SU-DHL-6 (cell line): ENCODE data around the gene SPRR1B.

Source experiments
- H2AFZ ChIP-seq: fragments of 200-600 bp; sonication (generic); 2 replicates; pipeline ENCODE4 v1.6.1; 2014; ENCODE audit warnings: low read depth, mild to moderate bottlenecking, moderate library complexity, mixed read lengths, antibody characterized with exemption, low read length; ENCODE audit not compliant: severe bottlenecking
- H3F3A ChIP-seq: fragments of 200-600 bp; shearing (Covaris generic); 2 replicates; pipeline ENCODE4 v1.6.0; 2016; ENCODE audit warnings: antibody characterized with exemption, mild to moderate bottlenecking; ENCODE audit not compliant: insufficient read depth
- H3K27ac ChIP-seq: fragments of 200-600 bp; sonication (generic); 2 replicates; pipeline ENCODE4 v1.5.1; 2016; ENCODE audit warnings: low read depth, mild to moderate bottlenecking, low read length, moderate library complexity, mixed read lengths
- H3K27me3 ChIP-seq: fragments of 200-600 bp; sonication (generic), shearing (Covaris generic); 2 replicates; pipeline ENCODE4 v1.6.0; 2014; ENCODE audit warnings: mild to moderate bottlenecking, low read length
- H3K36me3 ChIP-seq: fragments of 200-600 bp; sonication (generic); 2 replicates; pipeline ENCODE4 v1.6.1; 2014; ENCODE audit warnings: mild to moderate bottlenecking, low read length, mixed read lengths
- H3K4me2 ChIP-seq: fragments of 300-600, 200-600 bp; shearing (Covaris generic), sonication (generic); 2 replicates; pipeline ENCODE4 v1.6.0; 2014; ENCODE audit warnings: low read length, low read depth, mild to moderate bottlenecking; ENCODE audit not compliant: poor library complexity, severe bottlenecking
- H3K4me3 ChIP-seq: fragments of 200-600 bp; sonication (generic); 2 replicates; pipeline ENCODE4 v1.5.1; 2014; ENCODE audit warnings: antibody characterized with exemption, low read length, mild to moderate bottlenecking, mixed read lengths; ENCODE audit not compliant: insufficient read depth, poor library complexity, severe bottlenecking
- H3K79me2 ChIP-seq: fragments of 200-600 bp; sonication (generic); 2 replicates; pipeline ENCODE4 v1.6.1; 2014; ENCODE audit warnings: mild to moderate bottlenecking, low read length, moderate library complexity; ENCODE audit not compliant: insufficient read depth
- H3K9ac ChIP-seq: fragments of 200-600 bp; sonication (generic); 2 replicates; pipeline ENCODE4 v1.7.0; 2014; ENCODE audit warnings: mild to moderate bottlenecking, low read length
- H3K9me2 ChIP-seq: fragments of 200-600 bp; sonication (generic); replicated peaks from 2 replicates; pipeline ENCODE4 v1.6.1; 2014; ENCODE audit warnings: low read length; ENCODE audit not compliant: insufficient read depth
- H3K9me3 ChIP-seq: fragments of 200-600 bp; sonication (generic); 2 replicates; pipeline ENCODE4 v1.6.1; 2014; ENCODE audit warnings: low read length, mixed read lengths; ENCODE audit not compliant: insufficient read depth
- H4K20me1 ChIP-seq: fragments of 200-600 bp; sonication (generic); 2 replicates; pipeline ENCODE4 v1.6.1; 2014; ENCODE audit warnings: low read depth, mild to moderate bottlenecking, antibody characterized with exemption, low read length, moderate library complexity, mixed read lengths
- EZH2phosphoT487 ChIP-seq: fragments of 200-600 bp; sonication (generic), shearing (Covaris generic); conservative IDR thresholded peaks from 2 replicates; pipeline ENCODE4 v1.6.1; 2018; ENCODE audit warnings: mild to moderate bottlenecking, antibody characterized with exemption, low read length, moderate library complexity, mixed read lengths
- TF ChIP-seq, protein P1 (sequence below): fragments of 200-600 bp; sonication (generic); IDR thresholded peaks from one replicate; pipeline ENCODE4 v1.5.1; 2017; ENCODE audit warnings: antibody characterized with exemption, mild to moderate bottlenecking, low read length, moderate library complexity; ENCODE audit not compliant: insufficient read depth, poor library complexity, severe bottlenecking

Gene SPRR1B

DNA sequence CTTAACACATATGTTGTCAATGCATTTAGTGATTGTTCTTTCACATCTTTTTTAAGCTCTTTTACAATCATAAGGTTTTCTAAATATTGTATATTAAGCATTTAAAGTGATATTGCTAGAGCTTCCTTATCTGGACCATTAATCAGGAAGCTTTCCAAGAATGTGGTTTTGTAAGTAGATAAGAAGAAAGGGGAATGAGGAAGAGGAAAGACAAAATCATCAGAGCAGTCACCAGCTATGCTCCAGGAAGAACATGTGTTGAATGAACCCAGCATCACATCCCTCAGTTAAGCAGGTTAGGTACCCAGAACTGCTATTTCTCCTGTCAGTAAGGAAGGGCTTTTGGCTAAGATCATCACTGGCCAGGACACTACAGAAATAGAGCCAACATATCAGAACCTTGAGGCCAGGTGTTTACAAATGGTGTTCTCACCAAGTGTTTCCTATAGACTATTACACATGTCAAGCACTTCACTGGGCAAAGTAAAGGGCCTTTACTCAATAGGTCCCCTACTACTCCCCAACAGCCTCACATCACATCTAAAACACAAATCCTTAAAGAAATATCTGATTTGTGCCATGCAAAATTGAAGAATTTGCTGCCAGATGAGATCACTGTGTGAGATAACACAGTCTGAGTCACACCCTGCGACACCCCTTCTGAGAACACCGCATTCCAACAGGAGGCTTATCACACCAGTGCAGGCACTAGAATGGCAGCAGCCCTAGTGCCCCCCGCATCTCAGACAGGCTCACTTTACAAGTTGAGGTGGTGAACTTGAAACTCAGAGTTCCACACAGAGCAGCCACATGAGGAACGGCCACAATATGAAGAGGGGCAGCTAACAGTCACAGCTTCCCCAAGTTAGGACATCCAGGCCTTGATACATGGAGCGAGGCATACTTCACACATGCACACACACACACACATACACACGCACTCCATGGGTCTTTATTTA lies 28.1 kb downstream of the SPRR1B start:
- H3K36me3 ChIP-seq, result no peaks in the 10 kb centered on the region
- no peak overlapping the region for H3K4me2 ChIP-seq
- no peaks in the 10 kb centered on the region; the same call in 1 of the 2 replicates for H3K9me2 ChIP-seq
- no peaks in the 10 kb centered on the region for H3K27me3 ChIP-seq
- no peak overlapping the region for H2AFZ ChIP-seq
- no peaks in the 10 kb centered on the region for H3K9me3 ChIP-seq
- H4K20me1 ChIP-seq, result no peaks in the 10 kb centered on the region; the same call in 1 of the 2 replicates
- no peaks in the 10 kb centered on the region for H3K79me2 ChIP-seq
- no peak overlapping the region for H3K4me3 ChIP-seq
- no peak overlapping the region for H3K9ac ChIP-seq
- no peaks in the 10 kb centered on the region for H3F3A ChIP-seq
- TF ChIP-seq EZH2phosphoT487, result no peak
- TF ChIP-seq, protein P1, sequence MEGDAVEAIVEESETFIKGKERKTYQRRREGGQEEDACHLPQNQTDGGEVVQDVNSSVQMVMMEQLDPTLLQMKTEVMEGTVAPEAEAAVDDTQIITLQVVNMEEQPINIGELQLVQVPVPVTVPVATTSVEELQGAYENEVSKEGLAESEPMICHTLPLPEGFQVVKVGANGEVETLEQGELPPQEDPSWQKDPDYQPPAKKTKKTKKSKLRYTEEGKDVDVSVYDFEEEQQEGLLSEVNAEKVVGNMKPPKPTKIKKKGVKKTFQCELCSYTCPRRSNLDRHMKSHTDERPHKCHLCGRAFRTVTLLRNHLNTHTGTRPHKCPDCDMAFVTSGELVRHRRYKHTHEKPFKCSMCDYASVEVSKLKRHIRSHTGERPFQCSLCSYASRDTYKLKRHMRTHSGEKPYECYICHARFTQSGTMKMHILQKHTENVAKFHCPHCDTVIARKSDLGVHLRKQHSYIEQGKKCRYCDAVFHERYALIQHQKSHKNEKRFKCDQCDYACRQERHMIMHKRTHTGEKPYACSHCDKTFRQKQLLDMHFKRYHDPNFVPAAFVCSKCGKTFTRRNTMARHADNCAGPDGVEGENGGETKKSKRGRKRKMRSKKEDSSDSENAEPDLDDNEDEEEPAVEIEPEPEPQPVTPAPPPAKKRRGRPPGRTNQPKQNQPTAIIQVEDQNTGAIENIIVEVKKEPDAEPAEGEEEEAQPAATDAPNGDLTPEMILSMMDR, result no peak
- H3K27ac ChIP-seq, result no peak overlapping the region

DNA sequence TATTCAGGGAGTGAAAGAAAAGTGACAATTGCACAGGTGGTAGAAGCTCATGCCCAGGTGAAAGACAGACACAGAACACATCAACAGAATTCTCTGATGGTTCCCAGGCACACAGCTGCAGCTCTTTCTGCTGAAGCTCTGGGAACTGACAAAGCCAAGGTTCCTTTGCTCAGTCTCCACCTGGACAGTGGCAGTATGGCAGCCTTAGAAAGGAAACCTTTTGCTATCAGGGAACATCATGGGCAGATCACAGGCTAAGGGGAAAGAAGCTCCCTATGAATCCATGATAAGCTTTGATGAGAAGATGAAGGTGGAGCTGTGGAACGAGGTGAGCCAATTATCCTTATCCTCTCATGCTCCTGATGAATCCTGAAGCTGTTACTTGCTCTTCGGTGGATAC lies 39.2 kb downstream of the SPRR1B start:
- Histone ChIP-seq H3K79me2 (no peaks in the 10 kb centered on the region), H3K36me3 (no peaks in the 10 kb centered on the region), H3K9me2 (no peaks in the 10 kb centered on the region), H3K27me3 (no peaks in the 10 kb centered on the region), H3K9me3 (no peaks in the 10 kb centered on the region), H3K4me3 (no peak overlapping the region), H3F3A (no peaks in the 10 kb centered on the region), H4K20me1 (no peaks in the 10 kb centered on the region), H2AFZ (no peak overlapping the region), H3K4me2 (no peak overlapping the region), H3K27ac (no peak overlapping the region), H3K9ac (no peak overlapping the region)
- TF ChIP-seq, protein P1, result no peak
- TF ChIP-seq EZH2phosphoT487, result no peak

DNA sequence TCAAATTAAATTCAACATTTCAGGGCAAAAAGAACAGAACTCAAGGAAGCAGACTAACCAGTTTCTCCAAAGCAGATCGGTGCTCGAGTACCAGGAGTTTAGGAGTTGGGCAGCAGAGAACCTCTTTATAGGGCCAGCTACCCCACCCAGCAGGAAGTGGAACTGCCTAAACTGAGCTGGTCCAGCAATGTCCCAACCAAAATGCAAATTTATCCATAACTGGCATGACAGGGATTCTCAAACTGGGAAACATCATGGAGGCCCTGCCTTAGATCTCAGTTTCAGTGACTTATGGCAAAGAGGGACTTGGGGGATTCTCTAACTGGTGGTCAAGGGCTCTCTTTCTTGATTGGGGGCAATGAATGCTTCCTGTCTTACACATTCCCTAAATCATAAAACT lies 40.5 kb downstream of the SPRR1B start, which contains the start of gene SPRR2B:
TSS of gene SPRR2B (minus strand) at position 101 of the 400 bp plus-strand sequence. CDS start 772 bp downstream, outside the sequence.
- Histone ChIP-seq H3K79me2 (no peaks in the 10 kb centered on the region), H3K4me3 (no peak within 1 kb of the TSS), H3K27me3 (no peaks in the 10 kb centered on the region), H3K36me3 (no peaks in the 10 kb centered on the region), H2AFZ (no peak within 1 kb of the TSS), H3F3A (no peaks in the 10 kb centered on the region), H4K20me1 (no peaks in the 10 kb centered on the region), H3K27ac (no peak within 1 kb of the TSS), H3K9me2 (no peaks in the 10 kb centered on the region), H3K4me2 (no peak within 1 kb of the TSS), H3K9me3 (no peaks in the 10 kb centered on the region), H3K9ac (no peak within 1 kb of the TSS)
- TF ChIP-seq, protein P1, result no peak
- no peak for TF ChIP-seq EZH2phosphoT487
